Lower leg skin (tissue), 3 donors: Measurements from ENCODE around the gene SLC39A11.

ENCODE experiments used
- CTCF ChIP-seq, 3 donors: fragments of 450-650 bp; IDR thresholded peaks; one replicate each; pipeline ENCODE4 v1.5.1; 2016; ENCODE audit warnings: antibody characterized with exemption in 3 of 3, mild to moderate bottlenecking in 3 of 3, moderate library complexity in 2 of 3
- POLR2A ChIP-seq, 2 donors: fragments of 450-650 bp; IDR thresholded peaks; one replicate each; pipeline ENCODE4 v1.6.1; 2016 to 2017; ENCODE audit warnings: antibody characterized with exemption in 2 of 2, mild to moderate bottlenecking in 1 of 2, moderate library complexity in 1 of 2

- no peak for TF ChIP-seq POLR2A (IDR thresholded peaks at IDR 0.05)
- TF ChIP-seq CTCF (IDR thresholded peaks at IDR 0.05), result no peak
Measured at GRCh38 chr17:73137376-73137775, 44.9 kb upstream of the SLC39A11 start.
